ENCODE results near the gene E2F6. TPM values are rescaled to one million over a fixed set of nuclear protein-coding genes. Genes with fewer than 3 reads are reported as not detected.

E2F6 gene
- total and polyA plus RNA-seq, 9 of the 15 experiments (the other 6 are each of a cell fraction or from before 2014, with no cell fraction given), result 13.6 to 33.9 (median 26.1) TPM

GRCh38 chr2:11450791-11451190 is 15.2 kb downstream of the E2F6 start (continued):
- TF ChIP-seq AFF4 (CRISPR knock-in tag; IDR thresholded peaks at IDR 0.05) (no peak), SRSF7 (optimal IDR thresholded peaks at IDR 0.05; ENCODE audit: low read depth, low read length) (no peak), TFAP4 (CRISPR knock-in tag; IDR thresholded peaks at IDR 0.05; ENCODE audit: borderline replicate concordance) (no peak), SRSF1 (IDR thresholded peaks at IDR 0.05; ENCODE audit: low read depth, low read length) (no peak), NCOA2 (IDR thresholded peaks at IDR 0.05; ENCODE audit: partially characterized antibody in 2 of 2) (no peak), NFIX (CRISPR knock-in tag; IDR thresholded peaks at IDR 0.05; ENCODE audit: low read depth) (no peak), PTBP1 (IDR thresholded peaks at IDR 0.05; ENCODE audit: low read depth, low read length) (no peak), ZNF395 (CRISPR knock-in tag; IDR thresholded peaks at IDR 0.05) (no peak)

Measured in K562 (cell line).